ENCODE measurements around the gene TMEM131. TPM values are rescaled to one million over a fixed set of nuclear protein-coding genes. Genes with fewer than 3 reads are reported as not detected.

Gene TMEM131
- polyA plus RNA-seq, 12 donors, result 43.5 to 68.5 (median 51.5) TPM; not detected in 1

DNA sequence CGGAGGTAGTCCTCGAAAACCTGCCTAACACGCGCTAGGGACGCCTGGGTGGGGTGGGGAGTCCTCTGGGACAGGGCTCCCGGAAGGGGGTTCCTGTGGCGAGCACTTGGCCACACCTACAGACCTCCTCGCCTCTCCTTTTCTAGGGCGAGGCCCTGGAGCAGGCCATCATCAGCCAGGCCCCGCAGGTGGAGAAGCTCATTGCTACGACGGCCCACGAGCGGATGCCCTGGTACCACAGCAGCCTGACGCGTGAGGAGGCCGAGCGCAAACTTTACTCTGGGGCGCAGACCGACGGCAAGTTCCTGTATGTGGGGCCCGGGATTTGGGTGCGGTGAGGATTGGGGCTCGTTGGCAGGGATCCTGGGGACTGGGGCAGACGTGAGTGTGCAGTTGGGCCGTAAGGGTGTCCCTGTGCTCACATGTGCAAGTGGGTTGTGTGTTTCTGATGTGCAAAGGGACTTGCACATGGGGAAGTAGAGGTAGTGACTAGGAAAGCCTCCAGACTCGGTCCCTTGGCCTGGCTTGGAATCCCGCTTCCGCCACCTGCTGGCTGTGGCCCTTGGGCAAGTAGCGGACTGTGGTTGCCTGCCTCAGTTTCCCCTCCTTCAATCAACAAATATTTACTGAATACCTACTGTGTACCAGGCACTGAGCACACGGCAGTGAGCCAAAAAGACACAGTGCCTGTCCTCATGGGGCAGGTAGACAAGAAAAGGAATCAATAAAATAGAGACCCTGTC lies 270.6 kb downstream of the TMEM131 start:
- no peak for DNase-seq

GRCh38 chr2:97724501-97724900 lies 271.2 kb downstream of the TMEM131 start:
- no peak for DNase-seq

DNA sequence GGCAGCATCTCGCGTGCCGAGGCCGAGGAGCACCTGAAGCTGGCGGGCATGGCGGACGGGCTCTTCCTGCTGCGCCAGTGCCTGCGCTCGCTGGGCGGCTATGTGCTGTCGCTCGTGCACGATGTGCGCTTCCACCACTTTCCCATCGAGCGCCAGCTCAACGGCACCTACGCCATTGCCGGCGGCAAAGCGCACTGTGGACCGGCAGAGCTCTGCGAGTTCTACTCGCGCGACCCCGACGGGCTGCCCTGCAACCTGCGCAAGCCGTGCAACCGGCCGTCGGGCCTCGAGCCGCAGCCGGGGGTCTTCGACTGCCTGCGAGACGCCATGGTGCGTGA lies 271.7 kb downstream of the TMEM131 start:
- no peak for DNase-seq

DNA sequence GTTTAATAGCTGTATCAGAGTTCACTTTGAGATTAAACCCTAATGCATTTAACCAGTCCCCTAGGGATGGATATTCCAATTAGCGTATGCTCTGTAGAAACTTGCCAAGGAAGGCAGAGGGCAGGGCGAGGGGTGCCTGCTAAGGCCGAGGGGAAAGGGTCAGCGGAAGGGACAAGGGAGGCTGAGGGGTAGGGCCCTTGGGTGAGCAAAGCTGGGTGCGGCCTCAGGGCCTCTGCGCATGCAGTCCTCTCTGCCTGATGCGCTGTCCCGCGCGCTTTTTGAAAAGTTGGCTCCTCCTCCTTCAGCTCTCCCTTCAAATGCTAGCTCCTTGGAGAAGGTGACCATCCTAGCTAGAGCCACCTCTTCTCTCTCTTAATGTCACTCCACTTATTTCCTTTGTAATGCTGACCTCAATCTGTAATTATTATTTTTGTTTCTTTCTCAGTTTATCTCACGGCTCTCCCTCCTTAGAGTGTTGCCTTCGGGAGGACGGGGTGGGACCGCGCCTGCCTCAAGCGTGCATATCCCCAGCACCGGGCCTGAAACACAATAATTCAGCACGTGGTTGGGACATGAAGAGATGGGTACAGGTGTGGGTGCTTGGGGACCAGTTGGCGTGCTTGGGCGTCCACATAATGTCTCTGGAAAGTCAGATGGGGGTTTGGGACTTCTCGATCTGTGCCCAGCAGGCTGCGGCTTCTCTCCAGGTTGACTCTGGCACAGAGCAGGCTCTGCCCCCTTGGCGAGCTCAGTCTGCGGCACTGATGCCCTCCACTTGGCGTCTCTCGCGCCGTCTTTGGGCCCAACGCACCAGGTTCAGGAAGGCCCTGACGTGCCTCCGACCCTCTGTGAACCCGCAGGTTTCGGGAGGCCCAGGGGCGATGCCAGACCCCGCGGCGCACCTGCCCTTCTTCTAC lies 272.3 kb downstream of the TMEM131 start:
- no peak for DNase-seq

- DNase-seq, result no peak
These were observed 273.5 kb downstream of the TMEM131 start for GRCh38 chr2:97722227-97722626.

DNA sequence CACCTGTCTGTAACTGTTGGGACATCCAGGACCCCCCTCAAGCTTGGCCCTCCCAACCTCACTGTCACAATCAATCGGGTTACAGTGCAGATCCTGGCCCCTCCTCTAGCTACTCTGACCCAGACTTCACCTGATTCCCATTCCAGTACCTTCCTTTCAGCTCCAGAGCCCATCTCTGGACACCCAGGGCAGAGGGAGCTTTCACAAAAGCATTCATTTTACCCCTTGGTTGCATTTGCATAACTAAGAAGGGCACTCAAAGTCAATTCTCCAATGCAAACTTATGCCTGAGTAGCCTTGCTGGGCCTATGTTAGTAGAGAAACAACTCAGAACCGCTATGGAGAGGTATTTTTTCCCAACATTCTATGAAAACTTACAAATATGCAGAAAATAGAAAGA lies 275.0 kb downstream of the TMEM131 start:
- DNase-seq, result no peak

GRCh38 chr2:97719362-97720155 lies 276.2 kb downstream of the TMEM131 start:
- DNase-seq, result no peak

DNA sequence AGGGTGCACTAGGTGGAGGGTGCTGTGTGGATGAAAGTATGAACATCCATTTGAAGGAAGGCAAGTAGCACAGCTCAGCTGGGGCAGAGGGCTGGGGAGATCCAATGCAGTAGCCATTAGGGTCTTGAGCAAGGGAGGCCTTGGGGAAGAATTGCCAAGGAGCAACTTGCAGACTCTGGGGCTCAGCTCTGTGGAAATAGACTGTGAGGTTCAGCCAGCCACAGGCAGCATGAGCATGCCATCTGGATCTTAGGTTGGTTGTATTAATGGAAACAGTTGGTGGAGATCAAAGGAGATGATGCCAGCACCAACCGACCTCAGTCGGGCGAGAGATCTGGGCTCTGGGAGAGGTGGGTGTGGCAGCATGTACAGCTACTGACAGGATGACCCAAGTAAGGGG lies 276.8 kb downstream of the TMEM131 start:
- DNase-seq, result no peak

DNA sequence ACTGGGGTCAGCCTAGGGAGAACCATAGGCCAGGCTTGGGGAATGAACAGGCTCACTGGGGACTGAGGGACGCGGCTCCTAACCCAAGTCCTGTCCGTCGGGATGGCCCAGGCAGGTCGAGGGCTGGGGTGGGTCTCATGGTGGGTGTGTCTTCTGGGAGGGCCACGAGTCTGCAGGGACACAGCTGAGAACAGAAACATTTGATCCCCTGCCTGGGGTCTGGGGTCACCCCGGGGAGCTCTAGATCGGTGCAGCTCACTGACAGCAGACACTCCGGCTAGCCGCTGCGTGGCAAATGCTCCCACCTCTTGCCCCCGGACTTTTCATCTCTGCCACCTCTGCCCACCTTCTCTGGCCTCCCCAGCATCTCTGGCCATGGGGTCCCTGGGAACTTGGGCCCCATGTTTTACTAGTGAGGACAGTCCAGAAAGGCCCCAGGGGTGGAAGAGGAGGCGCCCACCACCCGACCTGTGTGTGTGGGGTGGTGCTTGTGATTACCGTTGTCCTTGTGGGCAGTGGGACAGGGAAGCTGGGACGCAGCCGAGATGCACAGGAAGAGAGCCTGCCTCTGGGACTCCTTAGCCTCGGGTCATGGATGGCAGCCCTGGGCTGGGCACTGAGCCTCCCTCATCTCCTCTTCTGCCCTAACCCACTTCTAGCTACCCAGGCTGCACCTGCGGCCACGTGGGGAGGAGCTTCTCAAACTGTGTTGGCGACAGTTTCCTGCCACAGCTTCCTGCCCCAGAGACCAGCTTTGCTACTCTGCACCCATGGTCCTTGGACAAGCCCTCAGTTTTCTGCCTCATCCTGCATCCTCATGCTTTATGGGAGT lies 277.5 kb downstream of the TMEM131 start:
- no peak for DNase-seq

DNA sequence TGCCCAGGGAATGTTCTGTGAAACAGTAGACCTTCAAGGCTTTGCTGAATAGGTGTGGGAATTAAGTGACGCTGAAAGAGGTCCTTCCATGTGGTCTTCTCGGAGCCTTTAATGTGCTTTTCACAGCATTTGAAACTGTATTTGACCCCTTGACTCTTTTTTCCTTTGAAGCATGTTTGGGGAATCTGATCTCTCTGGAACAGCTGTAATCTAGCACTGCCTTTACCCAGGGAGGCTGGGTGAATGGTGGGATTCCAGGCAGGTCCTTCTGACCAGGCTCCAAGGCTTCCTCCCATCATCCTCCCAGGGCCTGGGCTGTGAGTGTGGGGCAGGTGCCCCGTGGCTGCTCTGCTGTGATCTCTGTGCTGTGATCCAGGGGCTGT lies 278.1 kb downstream of the TMEM131 start:
- DNase-seq, result no peak

GRCh38 chr2:97716695-97717612 lies 278.8 kb downstream of the TMEM131 start:
- no peak for DNase-seq

DNA sequence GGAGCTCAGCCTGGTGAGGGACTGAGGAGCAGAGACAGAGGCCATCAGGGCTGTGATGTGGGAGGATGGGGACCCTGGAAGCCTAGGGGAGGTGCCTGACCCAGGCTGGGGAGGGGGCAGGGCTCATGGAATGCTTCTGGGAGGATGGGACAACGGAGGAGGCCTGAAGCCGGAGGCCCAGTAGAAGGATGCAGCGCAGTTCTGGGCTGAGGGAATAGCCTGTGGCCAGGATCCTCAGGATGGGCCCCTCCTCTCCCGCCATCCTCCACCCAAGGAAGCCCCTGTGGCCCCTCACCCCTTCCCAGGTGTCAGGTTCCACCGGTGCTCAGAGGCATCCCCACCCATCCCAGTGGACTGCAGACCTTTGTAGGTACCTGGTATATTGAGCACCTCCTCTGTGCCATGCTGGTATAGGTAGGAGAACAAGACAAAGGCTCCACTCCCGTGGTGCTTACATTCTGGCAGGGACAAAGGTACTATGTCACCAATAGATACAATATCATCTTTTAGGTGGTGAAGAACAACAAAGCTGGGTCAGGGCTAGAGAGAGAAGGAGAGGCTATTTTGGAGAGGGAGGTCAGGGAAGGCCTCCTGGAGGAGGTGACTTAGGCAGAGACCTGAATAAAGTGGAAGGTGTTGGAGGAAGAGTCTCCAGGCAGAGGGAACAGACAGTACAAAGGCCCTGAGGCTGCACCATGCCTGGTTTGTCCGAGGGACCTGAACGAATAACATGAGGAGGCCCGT lies 279.6 kb downstream of the TMEM131 start:
- no peak for DNase-seq

GRCh38 chr2:97714950-97715652 lies 280.6 kb downstream of the TMEM131 start:
- DNase-seq, result no peak

GRCh38 chr2:97714084-97714949 lies 281.4 kb downstream of the TMEM131 start:
- DNase-seq, result no peak

DNA sequence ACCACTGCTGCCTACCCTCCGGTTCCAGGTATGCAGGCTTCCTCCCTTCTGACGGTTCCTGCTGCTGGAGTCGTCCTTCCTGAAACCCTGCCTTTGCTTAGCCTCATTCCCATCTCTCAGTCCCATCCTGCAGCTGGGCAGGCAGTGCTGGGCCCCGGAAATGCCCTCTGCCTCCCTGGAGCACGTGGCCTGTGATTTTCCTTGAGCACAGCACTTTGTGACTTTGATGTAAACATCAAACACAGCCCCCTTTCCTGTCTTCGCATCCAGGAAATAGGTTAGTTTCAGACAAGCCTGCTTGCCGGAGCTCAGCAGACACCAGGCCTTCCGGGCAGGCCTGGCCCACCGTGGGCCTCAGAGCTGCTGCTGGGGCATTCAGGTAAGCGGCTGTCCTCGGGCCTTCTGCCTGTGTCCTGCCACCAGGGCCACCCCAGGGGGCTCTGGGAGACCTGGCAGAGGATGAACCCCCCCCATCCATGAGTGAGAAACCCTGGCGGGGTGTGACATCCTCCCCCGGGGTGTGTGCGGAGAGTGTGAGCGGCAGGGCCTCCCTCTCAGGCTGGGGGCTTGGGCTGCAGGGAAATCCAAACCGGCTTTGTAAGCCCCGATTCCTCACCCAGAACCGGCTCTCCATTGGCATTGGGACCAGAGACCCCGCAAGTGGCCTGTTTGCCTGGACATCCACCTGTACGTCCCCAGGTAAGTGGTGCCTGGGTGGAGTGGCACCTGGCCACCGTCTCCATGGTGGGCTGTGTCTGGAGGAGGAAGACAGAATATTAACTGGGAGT lies 282.3 kb downstream of the TMEM131 start, which contains the start of gene ZAP70:
TSS of gene ZAP70 (plus strand) at position 281 of the 788 bp plus-strand sequence. CDS start 10,461 bp downstream, outside the sequence.
- DNase-seq, result no peak

GRCh38 chr2:97712693-97713295 lies 283.0 kb downstream of the TMEM131 start:
- no peak for DNase-seq

Measured in muscle of arm (tissue), 12 donors.